ENCODE measurements around the gene CDH12.

DNA sequence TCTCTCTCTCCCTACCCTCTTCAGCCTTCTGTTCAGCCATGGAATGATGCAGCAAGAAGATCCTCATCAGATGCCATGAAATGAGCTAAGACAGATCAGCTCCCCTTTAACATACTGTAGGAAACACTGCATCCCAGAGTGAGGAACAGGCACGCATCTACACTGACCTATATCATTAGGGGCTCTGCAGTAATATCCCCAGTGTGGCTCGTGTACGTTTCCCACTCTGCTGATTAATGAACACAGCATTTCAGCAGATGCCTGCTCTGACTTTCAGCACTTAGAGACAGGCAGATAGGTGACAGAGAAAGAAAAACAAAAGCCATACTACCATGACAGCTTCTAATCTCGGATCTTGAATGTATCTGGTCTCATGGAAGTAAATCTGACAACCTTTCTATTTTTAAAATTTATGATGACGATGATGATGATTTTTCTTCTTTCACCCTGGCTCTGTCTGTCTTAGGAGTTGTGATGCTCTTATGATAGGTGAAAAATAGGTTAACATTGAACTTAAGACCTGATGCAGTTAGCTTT is 750.3 kb downstream of the CDH12 start:
- TF ChIP-seq EZH2phosphoT487 (IDR thresholded peaks at IDR 0.05; ENCODE audit: insufficient read depth, low read depth) (no peak), EZH2 (IDR thresholded peaks at IDR 0.05; ENCODE audit: insufficient read depth, poor library complexity, severe bottlenecking) (no peak)
